Testis (tissue), 3 donors: ENCODE measurements around the gene TMEM80. TPM values are rescaled to one million over a fixed set of nuclear protein-coding genes. Genes with fewer than 3 reads are reported as not detected.

ENCODE experiments used
- DNase-seq: peaks from one replicate; pipeline ENCODE4 v3.0.0-alpha.2; 2019
- H3K27ac ChIP-seq, 2 donors: fragments of 200-600 bp; sonication (generic); one replicate each; pipeline ENCODE4 v1.5.1; 2019
- H3K27me3 ChIP-seq: fragments of 200-600 bp; sonication (generic); one replicate; pipeline ENCODE4 v1.5.1; 2019
- H3K36me3 ChIP-seq: fragments of 200-600 bp; sonication (generic); one replicate; pipeline ENCODE4 v1.5.1; 2017; ENCODE audit warnings: low read depth; ENCODE audit errors: missing control alignments
- H3K4me1 ChIP-seq: fragments of 200-600 bp; sonication (generic); one replicate; pipeline ENCODE4 v1.5.1; 2019
- H3K4me3 ChIP-seq, 2 donors: fragments of 200-600 bp; sonication (generic); one replicate each; pipeline ENCODE4 v1.5.1; 2017 to 2019
- H3K9me3 ChIP-seq: fragments of 200-600 bp; sonication (generic); one replicate; pipeline ENCODE4 v1.5.1; 2017
- POLR2A ChIP-seq: fragments of 450-650 bp; IDR thresholded peaks from one replicate; pipeline ENCODE4 v1.6.1; 2017; ENCODE audit warnings: antibody characterized with exemption, mild to moderate bottlenecking, moderate library complexity
- whole genome bisulfite sequencing, 2 donors: methylation state at CpG; one replicate each; pipeline ENCODE4 v1.1.5; 2018; 5-methylcytosine and 5-hydroxymethylcytosine counted together
- intact Hi-C: fragments of 100-400 bp; cut with DNase I; formaldehyde crosslinking; loops from one replicate; pipeline ENCODE4 v1.15.1; 2023; ENCODE audit warnings: low total_unique reads
- polyA plus RNA-seq: library from polyadenylated mRNA; stranded (reverse); fragments of 350-450 nt; fragmentation: Illumina TruSeq; extraction: RNeasy Lipid Tissue Mini Kit (QIAGEN cat#74804); gene quantifications from one replicate; pipeline ENCODE4 v1.2.3, GENCODE V29; 2014; ENCODE audit warnings: low read depth, low replicate concordance; ENCODE audit not compliant: insufficient read depth
- total RNA-seq, 2 donors: library from RNA; depleted of rRNA; stranded (reverse); fragments of >200 nt; gene quantifications; one replicate each; pipeline ENCODE4 v1.2.3, GENCODE V29; 2016
- TF ChIP-seq, protein P1 (sequence below), 3 experiments: fragments of 450-650 bp in 2 of 3; fragments of 200-600 bp in 1 of 3; sonication (generic) in 1 of 3; IDR thresholded peaks; one replicate each; pipeline ENCODE4 v1.5.1; 2016 to 2019; ENCODE audit warnings: antibody characterized with exemption in 3 of 3, mild to moderate bottlenecking in 2 of 3, moderate library complexity in 1 of 3

The TMEM80 gene
- total and polyA plus RNA-seq, 3 donors from 2014 or later = 38.9 to 74.5 (median 72.8) TPM

DNA sequence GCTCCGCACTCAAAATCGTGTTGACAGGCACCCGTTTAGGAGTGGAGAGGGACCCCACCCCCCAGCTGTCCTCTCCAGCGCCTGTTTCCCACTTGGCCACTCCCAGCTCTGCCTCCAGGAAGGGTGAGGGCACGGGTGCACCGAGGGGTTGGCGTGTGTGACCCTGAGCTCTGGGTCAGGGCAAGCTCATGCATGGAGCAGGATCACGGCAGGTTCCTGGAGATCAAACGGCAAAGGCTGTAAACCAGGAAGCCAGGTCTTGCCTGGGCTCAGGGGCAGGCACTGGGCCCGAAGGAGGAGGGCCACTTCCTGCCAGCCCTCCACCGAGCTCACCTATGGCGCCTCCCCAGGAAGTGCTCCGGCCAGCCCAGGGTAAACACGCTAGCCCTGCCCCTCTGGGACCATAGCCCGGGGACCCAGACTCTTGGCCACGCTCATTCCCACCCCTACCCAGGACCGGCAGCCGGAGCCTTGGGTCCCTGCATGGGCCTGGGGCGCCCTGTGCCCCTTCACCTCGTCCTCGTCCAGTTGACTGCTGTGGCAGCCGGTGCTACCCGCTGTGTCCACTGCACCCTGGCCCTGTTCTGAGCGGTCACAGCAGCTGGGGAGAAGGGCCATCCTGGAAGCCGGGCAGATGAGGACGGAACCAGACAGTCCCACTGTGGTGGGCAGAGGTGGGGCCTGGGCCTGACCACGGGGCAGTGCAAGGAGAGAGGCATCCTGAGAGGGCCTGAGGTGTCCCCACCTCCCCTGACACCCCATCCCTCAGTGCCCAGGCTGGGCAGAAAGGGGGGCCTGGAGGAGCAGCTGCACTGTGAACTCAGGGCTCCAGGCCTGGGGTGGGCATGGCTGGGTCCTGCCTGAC is 9.4 kb downstream of the TMEM80 start:
- H3K4me1 ChIP-seq = peaks cover 41% of the 10 kb centered on the region
- peak overlapping the region in 1 of 2 donors; percentile 42 for H3K4me3 ChIP-seq
- intact Hi-C loops = no loop called here
- no peaks in the 10 kb centered on the region for H3K9me3 ChIP-seq
- WGBS, 2 donors = 75 to 87% methylated on average over 14 to 26 of the region's 27 CpGs
- no peaks in the 10 kb centered on the region for H3K27me3 ChIP-seq
- DNase-seq = no peak
- H3K36me3 ChIP-seq = no peaks in the 10 kb centered on the region
- no peak for TF ChIP-seq POLR2A
- TF ChIP-seq, protein P1, sequence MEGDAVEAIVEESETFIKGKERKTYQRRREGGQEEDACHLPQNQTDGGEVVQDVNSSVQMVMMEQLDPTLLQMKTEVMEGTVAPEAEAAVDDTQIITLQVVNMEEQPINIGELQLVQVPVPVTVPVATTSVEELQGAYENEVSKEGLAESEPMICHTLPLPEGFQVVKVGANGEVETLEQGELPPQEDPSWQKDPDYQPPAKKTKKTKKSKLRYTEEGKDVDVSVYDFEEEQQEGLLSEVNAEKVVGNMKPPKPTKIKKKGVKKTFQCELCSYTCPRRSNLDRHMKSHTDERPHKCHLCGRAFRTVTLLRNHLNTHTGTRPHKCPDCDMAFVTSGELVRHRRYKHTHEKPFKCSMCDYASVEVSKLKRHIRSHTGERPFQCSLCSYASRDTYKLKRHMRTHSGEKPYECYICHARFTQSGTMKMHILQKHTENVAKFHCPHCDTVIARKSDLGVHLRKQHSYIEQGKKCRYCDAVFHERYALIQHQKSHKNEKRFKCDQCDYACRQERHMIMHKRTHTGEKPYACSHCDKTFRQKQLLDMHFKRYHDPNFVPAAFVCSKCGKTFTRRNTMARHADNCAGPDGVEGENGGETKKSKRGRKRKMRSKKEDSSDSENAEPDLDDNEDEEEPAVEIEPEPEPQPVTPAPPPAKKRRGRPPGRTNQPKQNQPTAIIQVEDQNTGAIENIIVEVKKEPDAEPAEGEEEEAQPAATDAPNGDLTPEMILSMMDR (IDR thresholded peaks at IDR 0.05) = no peak
- H3K27ac ChIP-seq = peak overlapping the region; percentile 65 to 82

DNA sequence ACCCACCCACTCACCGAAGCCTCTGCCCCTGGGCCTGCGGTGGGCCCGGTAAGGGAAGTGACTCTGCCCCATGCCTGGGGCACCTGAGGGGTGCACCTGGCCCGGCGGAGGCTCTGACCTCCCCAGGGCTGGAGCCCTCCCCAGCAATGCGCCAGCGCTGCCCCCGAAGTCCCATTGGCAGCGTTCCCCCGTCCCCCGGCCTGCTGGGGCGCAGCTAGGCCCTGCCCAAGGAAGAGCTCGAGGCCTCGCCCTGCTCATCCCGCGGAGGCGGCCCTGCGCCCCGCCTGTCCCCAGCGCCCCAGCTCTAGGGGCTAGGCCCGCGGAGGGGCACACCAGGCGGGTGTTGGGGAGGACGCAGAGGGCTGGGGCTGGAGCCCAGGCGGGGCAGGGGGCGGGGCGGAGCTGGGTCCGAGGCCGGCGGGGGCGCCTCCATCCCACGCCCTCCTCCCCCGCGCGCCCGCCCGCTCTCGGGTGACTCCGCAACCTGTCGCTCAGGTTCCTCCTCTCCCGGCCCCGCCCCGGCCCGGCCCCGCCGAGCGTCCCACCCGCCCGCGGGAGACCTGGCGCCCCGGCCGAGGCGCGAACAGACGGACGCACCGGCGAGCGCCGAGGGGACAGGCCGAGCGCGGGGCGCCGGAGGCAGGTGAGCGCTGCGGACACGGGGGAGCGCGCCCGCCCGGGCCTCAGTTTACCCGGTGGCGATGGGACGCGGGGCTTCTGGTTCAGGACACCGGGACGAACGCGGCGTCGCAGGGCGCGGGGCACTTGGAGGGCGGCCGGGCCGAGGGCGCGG is 10.2 kb downstream of the TMEM80 start, which contains the start of gene EPS8L2:
Gene EPS8L2 (plus strand): TSS at position 586 of the 793 bp plus-strand sequence. CDS start 3,177 bp downstream, outside the sequence.
- H3K4me3 ChIP-seq = peak within 1 kb of the TSS; percentile 42 to 55
- H3K27me3 ChIP-seq = no peaks in the 10 kb centered on the region
- H3K4me1 ChIP-seq = peaks cover 49% of the 10 kb centered on the region
- DNase-seq = no peak
- intact Hi-C loops = no loop called here
- peak within 1 kb of the TSS; percentile 65 to 82 for H3K27ac ChIP-seq
- WGBS, 2 donors = 10 to 60% methylated on average over 3 to 54 of the region's 90 CpGs
- H3K36me3 ChIP-seq = no peaks in the 10 kb centered on the region
- no peak for TF ChIP-seq POLR2A
- TF ChIP-seq, protein P1 (IDR thresholded peaks at IDR 0.05) = no peak
- no peaks in the 10 kb centered on the region for H3K9me3 ChIP-seq

DNA sequence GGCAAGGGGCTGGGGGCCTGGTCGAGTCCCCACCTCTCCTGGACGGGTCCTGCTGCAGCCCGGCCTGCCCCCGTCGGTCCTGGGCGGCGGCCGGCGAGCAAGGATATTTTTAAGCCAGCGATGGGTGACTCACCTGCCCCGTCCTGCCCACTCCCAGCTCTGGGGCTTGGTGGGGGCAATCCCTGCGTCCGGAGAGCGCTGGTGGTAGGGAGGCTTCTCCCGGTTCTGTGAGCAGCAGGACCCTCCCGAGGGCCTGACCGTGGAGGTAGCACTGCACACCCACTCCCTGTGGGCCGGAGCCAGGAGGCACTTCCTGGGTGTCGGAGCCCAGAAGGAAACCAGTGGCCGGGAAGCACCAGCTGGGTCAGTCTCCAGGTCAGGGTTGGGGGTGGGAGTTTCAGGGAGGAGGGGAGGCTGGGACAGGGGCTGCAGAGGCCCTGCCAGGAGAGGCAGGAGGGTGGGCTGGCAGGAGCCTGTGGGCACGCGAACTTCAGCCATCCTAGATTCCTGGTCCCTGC is 10.9 kb downstream of the TMEM80 start:
- Histone ChIP-seq H3K9me3 (no peaks in the 10 kb centered on the region), H3K4me1 (peaks cover 54% of the 10 kb centered on the region), H3K27ac (peak overlapping the region; percentile 65 to 82), H3K36me3 (no peaks in the 10 kb centered on the region), H3K4me3 (peak overlapping the region; percentile 42 to 55), H3K27me3 (no peaks in the 10 kb centered on the region)
- 7 to 20% methylated on average over 2 to 22 of the region's 22 CpGs for WGBS, 2 donors
- no peak for TF ChIP-seq POLR2A
- TF ChIP-seq, protein P1 (IDR thresholded peaks at IDR 0.05) = no peak
- intact Hi-C loops = no loop called here
- DNase-seq = no peak

DNA sequence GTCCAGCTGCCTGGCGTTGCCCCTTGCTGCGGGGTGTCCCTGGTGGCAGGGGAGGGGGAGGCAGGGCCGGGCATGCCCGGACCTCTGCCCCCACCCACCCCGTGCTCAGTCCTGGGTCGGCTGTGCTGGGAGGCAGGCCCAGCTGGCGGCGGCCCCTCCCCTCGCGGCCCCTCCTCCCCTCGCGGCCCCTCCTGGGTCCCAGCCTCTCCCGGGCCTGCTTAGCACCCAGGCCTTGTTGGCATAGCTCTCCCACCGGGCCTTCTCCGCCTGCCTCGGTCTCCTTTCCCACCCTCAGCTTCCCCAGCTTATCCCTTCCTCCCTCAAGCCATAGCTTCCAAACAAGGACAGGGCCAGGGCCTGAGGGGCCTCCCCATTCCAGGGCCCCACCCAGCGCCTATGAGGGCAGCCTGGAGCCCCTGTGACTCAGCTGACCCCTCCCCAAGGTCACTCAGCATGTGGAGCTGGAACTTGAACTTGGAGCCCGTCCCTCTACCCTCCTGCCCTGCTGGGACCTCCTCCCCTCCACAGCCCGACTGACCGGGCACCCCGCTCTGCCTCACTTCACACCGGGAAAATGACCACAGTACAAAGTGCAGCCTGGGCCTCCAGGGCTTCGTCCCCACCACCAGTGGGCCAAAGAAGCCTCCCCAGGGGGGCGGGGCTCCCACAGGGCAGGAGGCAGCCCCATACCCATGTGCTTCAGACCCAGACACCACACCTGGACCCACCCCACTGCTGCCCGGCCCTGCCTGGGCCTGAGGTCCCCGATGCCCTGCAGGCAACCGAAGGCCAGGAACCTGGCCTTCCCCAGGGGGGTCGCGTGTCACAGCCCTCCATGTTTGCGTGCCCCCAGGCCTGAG is 11.6 kb downstream of the TMEM80 start:
- no peak for TF ChIP-seq POLR2A
- TF ChIP-seq, protein P1 (IDR thresholded peaks at IDR 0.05) = no peak
- Histone ChIP-seq H3K27ac (peak overlapping the region; percentile 65 to 82), H3K36me3 (no peaks in the 10 kb centered on the region), H3K27me3 (no peaks in the 10 kb centered on the region), H3K4me3 (peak overlapping the region; percentile 42 to 55), H3K4me1 (peaks cover 54% of the 10 kb centered on the region), H3K9me3 (no peaks in the 10 kb centered on the region)
- 35 to 46% methylated on average over 9 to 24 of the region's 30 CpGs for WGBS, 2 donors
- intact Hi-C loops = no loop called here
- no peak for DNase-seq
